HG02623 (cell line): ENCODE measurements around the gene UAP1L1.

Experiments used
- ATAC-seq: cut with Tn5 transposase; IDR thresholded peaks from one replicate; pipeline ENCODE4 v1.9.1; 2021; ENCODE audit warnings: moderate library complexity; ENCODE audit not compliant: unreplicated experiment

UAP1L1 gene

DNA sequence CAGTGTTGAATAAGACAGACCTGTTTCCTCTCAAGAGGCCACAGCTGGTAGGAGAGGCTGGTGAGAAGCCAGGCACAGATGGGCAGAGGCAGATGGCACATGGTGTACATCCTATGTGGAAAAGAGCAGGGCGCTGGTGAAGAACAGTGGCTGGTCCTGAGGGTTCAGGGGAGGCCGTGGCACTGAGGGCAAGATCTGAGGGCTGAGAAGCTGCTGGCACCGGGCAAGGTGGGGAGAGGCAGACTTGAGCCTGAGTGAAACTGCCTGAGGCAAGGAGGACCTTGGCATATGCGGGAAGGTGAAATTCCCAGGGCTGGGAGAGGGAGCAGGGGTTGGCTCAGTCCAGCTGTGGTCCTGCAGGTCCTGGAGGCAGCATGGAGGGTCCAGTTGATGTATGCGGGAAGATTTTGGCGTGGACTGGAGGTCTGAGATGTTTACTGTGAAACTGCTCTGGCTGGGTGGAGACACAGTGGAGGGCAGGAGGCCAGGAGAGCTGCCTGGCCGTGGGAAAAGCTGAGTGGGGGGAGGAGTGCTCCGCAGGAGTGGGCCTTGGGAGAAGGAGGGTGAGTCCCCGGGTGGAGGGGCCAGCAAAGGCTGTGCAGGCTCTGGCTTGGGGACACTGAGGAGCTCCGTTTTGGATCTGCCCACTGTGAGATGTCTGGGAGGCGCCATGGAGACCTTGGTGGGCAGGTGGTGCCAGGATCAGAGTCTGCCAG is 12.1 kb downstream of the UAP1L1 start:
- ATAC-seq, result no peak

DNA sequence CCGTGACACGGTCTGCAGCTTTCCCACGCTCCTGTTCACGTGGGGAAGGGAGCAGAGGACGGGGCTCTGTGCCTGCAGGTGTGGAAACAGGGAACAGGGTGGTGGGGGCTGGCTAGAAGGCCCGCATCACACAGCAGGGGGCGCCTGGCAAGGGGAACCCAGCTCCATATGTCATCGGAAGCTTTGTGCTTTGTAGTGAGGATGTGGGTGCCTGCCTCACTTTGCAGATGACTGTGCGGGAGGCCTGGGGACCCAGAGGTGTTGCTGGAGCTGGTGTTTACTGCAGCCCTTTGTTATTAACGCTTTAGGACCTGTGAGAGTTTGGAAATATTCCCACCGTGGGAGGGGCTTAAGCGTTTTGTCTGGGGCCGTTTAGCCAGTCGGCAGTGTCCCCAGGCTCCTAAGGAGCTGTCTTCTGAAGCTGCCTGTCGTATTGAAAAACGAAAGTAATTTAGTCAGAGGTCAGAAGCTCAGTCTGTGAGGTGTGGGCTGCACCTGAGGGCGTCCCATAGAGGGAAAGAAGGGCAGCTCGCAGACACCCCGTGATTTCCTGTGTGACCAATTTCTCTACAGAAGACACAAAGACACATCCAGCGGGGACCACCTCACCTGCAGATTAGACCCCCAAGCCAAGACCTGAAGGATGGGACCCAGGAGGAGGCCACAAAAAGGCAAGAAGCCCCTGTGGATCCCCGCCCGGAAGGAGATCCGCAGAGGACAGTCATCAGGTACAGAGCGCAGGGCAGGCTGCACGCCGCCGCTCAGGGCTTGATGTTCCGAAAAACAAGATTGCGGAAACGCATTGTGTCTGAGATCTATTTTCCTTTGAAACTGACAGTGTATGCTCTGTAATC is 18.6 kb downstream of the UAP1L1 start:
- ATAC-seq, result peak; percentile 71

GRCh38 chr9:137096785-137097546 is 19.6 kb downstream of the UAP1L1 start:
- no peak for ATAC-seq

- no peak for ATAC-seq
Measured at GRCh38 chr9:137097761-137098462, 20.6 kb downstream of the UAP1L1 start.

DNA sequence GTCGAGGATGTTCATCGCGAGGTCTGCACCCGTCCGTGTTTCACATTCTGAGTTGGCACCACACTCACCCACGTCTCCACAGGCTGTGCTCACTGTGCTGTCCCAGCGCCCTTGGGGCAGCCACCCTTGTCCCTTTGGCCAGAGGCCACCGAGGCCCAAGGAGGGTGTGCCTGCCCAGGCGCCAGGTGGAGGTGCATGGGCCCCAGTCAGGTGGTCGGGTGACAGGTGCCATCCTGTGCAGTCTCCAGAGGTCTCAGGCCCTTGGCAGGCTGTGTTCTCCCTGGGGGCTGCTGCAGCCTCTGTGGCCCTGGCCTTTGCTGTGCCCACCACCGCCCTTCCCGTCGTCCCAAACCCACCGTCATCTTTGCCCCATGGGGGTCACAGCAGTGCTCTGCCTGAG is 21.9 kb downstream of the UAP1L1 start:
- no peak for ATAC-seq

DNA sequence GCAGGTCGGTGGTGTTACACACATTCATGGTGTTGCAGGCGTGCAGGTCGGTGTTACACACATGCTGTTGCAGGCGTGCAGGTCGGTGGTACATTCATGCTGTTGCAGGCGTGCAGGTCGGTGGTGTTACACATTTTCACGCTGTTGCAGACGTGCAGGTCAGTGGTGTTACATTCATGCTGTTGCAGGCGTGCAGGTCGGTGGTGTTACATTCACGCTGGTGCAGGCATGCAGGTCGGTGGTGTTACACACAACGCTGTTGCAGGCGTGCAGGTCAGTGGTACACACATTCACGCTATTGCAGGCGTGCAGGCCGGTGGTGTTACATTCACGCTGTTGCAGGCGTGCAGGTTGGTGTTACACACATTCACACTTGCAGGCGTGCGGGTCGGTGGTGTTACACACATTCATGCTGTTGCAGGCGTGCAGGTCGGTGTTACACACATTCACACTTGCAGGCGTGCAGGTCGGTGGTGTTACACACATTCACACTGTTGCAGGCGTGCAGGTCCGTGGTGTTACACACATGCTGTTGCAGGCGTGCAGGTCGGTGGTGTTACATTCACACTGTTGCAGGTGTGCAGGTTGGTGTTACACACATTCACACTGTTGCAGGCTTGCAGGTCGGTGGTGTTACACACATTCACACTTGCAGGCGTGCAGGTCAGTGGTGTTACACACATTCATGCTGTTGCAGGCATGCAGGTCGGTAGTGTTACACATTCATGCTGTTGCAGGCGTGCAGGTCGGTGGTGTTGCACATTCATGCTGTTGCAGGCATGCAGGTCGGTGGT is 26.1 kb downstream of the UAP1L1 start:
- ATAC-seq, result no peak

GRCh38 chr9:137105814-137106661 is 28.7 kb downstream of the UAP1L1 start:
- no peak for ATAC-seq

- ATAC-seq, result no peak
Measured at GRCh38 chr9:137106662-137107250, 29.4 kb downstream of the UAP1L1 start.

GRCh38 chr9:137107312-137107921 is 30.1 kb downstream of the UAP1L1 start:
- ATAC-seq, result no peak

GRCh38 chr9:137107982-137108381 is 30.7 kb downstream of the UAP1L1 start:
- ATAC-seq, result no peak

- no peak for ATAC-seq
Measured at GRCh38 chr9:137108608-137109249, 31.4 kb downstream of the UAP1L1 start.

DNA sequence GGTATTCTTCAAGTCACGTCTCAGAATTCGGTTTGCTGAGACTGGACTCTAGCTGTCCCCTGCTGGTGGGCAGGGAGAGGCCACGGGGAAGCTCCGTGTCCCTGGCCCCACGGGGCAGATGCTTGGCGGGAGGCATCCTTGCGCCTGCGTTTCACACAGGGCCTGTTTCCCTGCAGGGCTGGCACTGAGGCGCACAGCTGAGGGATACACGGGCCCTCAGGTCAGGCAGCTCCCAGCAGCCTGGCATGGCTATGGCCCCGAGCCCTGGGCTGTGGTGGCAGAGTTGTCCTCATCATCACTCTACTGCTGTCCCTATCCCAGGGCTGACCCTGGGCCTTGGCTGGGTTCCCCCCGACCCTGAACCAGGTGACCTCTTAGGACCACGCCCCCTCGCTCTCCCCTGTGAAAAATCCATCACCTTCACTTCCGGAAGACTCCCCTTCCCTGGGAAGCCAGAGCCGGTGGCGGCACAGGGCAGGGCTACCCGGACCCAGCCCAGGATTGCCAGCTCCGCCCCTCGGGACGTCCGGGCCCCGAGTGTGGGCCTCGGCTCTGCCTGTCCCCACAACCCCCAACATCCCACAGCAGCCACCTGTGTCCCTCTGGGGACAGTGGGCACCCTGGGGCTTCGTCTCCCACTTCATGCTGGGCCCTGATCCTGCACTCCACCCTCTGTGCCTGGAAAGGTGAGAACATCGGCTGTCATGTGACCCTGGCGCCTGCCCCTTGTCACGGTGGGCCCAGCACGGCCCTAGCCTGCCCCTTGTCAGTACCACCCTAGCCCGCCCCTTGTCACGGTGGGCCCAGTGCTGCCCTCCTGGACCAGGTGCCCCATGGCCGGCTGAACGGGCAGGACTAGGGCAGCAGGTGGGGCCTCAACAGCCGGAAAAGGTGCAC is 32.2 kb downstream of the UAP1L1 start:
- ATAC-seq, result no peak

DNA sequence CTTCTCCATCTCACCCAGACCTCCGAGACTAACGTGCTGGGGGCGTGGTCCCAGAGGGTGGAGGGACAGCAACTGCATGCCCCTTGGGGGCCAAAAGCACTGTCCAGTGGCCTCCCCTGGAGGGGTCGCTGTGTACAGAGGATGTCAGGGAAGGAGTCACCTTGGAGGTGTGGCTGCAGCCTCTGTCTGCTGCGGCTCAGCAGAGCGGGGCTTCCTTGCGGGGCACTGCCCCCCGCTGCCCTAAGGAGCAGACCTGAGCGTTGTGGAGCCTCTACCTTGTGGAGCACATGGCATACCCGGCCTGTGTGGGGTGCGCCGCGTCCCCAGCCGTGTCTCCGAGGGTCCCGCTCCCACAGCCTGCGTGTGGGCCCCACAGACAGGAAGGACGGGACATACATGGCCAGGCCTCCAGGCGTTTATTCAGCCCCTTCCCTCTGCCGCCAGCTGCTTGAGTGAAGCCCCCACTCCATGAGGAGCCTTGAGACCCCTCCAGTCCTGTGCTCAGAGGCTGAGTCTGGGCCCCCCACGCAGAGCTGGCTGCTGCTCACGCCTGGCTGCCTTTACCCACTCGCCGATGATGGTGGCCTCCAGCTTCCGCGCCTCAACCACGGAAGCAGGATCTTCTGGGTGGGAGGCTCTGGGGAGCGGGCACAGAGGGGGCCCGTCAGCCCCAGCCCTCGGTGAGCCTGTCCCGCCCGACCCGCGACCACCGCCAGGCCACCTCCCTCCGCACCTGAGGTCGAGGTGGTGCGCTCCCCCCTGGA is 33.0 kb downstream of the UAP1L1 start:
- no peak for ATAC-seq

DNA sequence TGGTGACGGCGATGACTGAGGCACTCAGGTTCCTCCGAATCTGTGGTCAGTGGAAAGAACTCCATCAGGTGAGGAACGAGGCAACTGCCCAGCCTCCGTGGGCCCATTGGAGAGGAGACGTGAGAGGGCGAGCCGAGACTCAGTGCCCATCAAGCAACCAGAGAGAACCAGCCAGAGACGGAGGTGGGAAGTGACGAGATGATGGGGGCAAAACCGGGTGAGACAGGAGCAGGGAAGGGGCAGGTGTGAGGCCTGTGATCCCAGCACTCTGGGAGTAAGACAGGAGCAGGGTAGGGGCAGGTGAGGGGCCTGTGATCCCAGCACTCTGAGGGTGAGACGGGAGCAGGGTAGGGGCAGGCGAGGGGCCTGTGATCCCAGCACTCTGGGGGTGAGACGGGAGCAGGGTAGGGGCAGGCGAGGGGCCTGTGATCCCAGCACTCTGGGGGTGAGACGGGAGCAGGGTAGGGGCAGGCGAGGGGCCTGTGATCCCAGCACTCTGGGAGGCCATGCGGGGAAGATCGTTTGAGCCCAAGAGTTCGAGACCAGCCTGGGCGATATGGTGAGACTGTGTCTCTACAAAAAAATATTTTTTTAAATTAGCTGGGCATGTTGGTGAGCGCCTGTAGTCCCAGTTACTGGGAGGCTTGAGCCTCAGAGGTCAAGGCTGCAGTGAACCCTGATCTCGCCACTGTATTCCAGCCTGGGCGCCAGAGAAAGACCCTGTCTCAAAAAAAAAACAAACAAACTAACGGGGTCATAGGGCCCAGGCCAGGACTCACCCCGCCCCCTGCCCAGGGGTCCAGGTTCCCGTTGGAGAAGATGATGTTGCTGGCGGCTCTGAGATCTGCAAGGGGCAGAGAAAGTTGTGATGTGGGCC is 33.8 kb downstream of the UAP1L1 start:
- ATAC-seq, result no peak
